GM23338 (cell line): ENCODE data around the gene CDH23. TPM values are rescaled to one million over a fixed set of nuclear protein-coding genes. Genes with fewer than 3 reads are reported as not detected.
A peak's percentile ranks its signal among the peaks of the same experiment; 100 is the strongest.

Source experiments
- ATAC-seq: fragments of 200-7000 bp; cut with Tn5 transposase; 3 replicates; pipeline ENCODE4 v1.9.1; 2020
- DNase-seq: peaks from one replicate; pipeline ENCODE4 v3.0.0-alpha.2; 2015; ENCODE audit warnings: low spot score
- H2AFZ ChIP-seq: fragments of 200-600 bp; sonication (generic); 2 replicates; pipeline ENCODE4 v1.8.0; 2016; ENCODE audit warnings: antibody characterized with exemption, mild to moderate bottlenecking, moderate library complexity
- H3F3A ChIP-seq: fragments of 200-600 bp; sonication (generic); replicated peaks from 2 replicates; pipeline ENCODE4 v1.8.0; 2017; ENCODE audit warnings: antibody characterized with exemption, mixed run types, low read depth
- H3K27ac ChIP-seq: fragments of 200-600 bp; sonication (generic); 2 replicates; pipeline ENCODE4 v1.6.1; 2016; ENCODE audit warnings: low read depth
- H3K27me3 ChIP-seq: fragments of 200-600 bp; sonication (generic); 2 replicates; pipeline ENCODE4 v1.8.0; 2016; ENCODE audit warnings: mild to moderate bottlenecking, mixed run types, moderate library complexity; ENCODE audit not compliant: insufficient read depth
- H3K36me3 ChIP-seq: fragments of 200-600 bp; sonication (generic); 2 replicates; pipeline ENCODE4 v1.8.0; 2016; ENCODE audit warnings: mild to moderate bottlenecking; ENCODE audit not compliant: insufficient read depth
- H3K4me1 ChIP-seq: fragments of 200-600 bp; sonication (generic); 2 replicates; pipeline ENCODE4 v1.8.0; 2016; ENCODE audit warnings: mild to moderate bottlenecking, moderate library complexity; ENCODE audit not compliant: insufficient read depth
- H3K4me2 ChIP-seq: fragments of 200-600 bp; sonication (generic); 2 replicates; pipeline ENCODE4 v1.7.1; 2017; ENCODE audit warnings: mixed run types
- H3K4me3 ChIP-seq: fragments of 200-600 bp; sonication (generic); 2 replicates; pipeline ENCODE4 v1.6.1; 2016; ENCODE audit warnings: mixed run types
- H3K79me2 ChIP-seq: fragments of 200-600 bp; sonication (generic); replicated peaks from 2 replicates; pipeline ENCODE4 v1.8.0; 2017; ENCODE audit warnings: mild to moderate bottlenecking; ENCODE audit not compliant: insufficient read depth
- H3K9me2 ChIP-seq: fragments of 200-600 bp; sonication (generic); 2 replicates; pipeline ENCODE4 v1.8.0; 2017; ENCODE audit not compliant: insufficient read depth
- H4K20me1 ChIP-seq: fragments of 200-600 bp; sonication (generic); replicated peaks from 2 replicates; pipeline ENCODE4 v1.8.0; 2017; ENCODE audit warnings: mild to moderate bottlenecking; ENCODE audit not compliant: insufficient read depth
- H3K27ac Mint-ChIP-seq: 2 replicates; pipeline ENCODE4 v1.8.0; 2020; ENCODE audit warnings: inconsistent platforms, mild to moderate bottlenecking, moderate library complexity, mixed read lengths
- H3K27me3 Mint-ChIP-seq: 3 replicates; pipeline ENCODE4 v1.8.0; 2022; ENCODE audit warnings: low read depth, mild to moderate bottlenecking, moderate library complexity, mixed read lengths, inconsistent platforms; ENCODE audit not compliant: insufficient read depth, poor library complexity
- H3K36me3 Mint-ChIP-seq: 3 replicates; pipeline ENCODE4 v1.8.0; 2021; ENCODE audit warnings: low read depth, mild to moderate bottlenecking, inconsistent platforms, moderate library complexity, mixed read lengths
- H3K4me1 Mint-ChIP-seq: 3 replicates; pipeline ENCODE4 v1.8.0; 2020; ENCODE audit warnings: mild to moderate bottlenecking, inconsistent platforms, mixed read lengths
- H3K4me3 Mint-ChIP-seq: 3 replicates; pipeline ENCODE4 v1.8.0; 2021; ENCODE audit warnings: moderate library complexity, mild to moderate bottlenecking, inconsistent platforms, mixed read lengths
- H3K9me3 Mint-ChIP-seq: 3 replicates; pipeline ENCODE4 v1.8.0; 2020; ENCODE audit warnings: moderate library complexity, mild to moderate bottlenecking, inconsistent platforms, mixed read lengths
- NANOG ChIP-seq: IDR thresholded peaks from 2 replicates; pipeline ENCODE4 v1.6.1; 2016; ENCODE audit warnings: antibody characterized with exemption, borderline replicate concordance
- POLR2AphosphoS5 ChIP-seq: IDR thresholded peaks from 2 replicates; pipeline ENCODE4 v1.6.1; 2016; ENCODE audit warnings: antibody characterized with exemption, low read depth
- ZNF114 ChIP-seq: fragments of 250-450 bp; sonication (Bioruptor Pico); IDR thresholded peaks from 2 replicates; pipeline ENCODE4 v1.5.0; 2020; ENCODE audit warnings: mild to moderate bottlenecking, moderate library complexity
- ZNF331 ChIP-seq: fragments of 250-450 bp; sonication (Bioruptor Pico); IDR thresholded peaks from 2 replicates; pipeline ENCODE4 v1.5.0; 2020; ENCODE audit warnings: low read depth, mild to moderate bottlenecking, moderate library complexity
- polyA plus RNA-seq: library from polyadenylated mRNA; unstranded; fragments of >200 nt; fragmentation: Nextera tagmentation; extraction: Ambion mirVana; gene quantifications from 2 replicates; pipeline ENCODE4 v1.2.1, GENCODE V29; 2016
- total RNA-seq: library from RNA; depleted of rRNA; stranded (reverse); fragments of >200 nt; shearing (Covaris generic); gene quantifications from 2 replicates; pipeline ENCODE4 v1.2.3, GENCODE V29; 2014
- TF ChIP-seq, protein P1 (sequence below), 2 experiments: fragments of 200-600 bp in 1 of 2; sonication (generic) in 1 of 2; conservative IDR thresholded peaks; 2 replicates each; pipeline versions ENCODE4 v1.5.1 to v1.6.1; 2016 to 2017; ENCODE audit warnings: antibody characterized with exemption in 2 of 2, low read depth in 2 of 2, mild to moderate bottlenecking in 2 of 2, moderate library complexity in 1 of 2
- TF ChIP-seq, protein P2 (sequence below): fragments of 250-450 bp; sonication (Bioruptor Pico); IDR thresholded peaks from 2 replicates; pipeline ENCODE4 v1.5.0; 2020; ENCODE audit warnings: mild to moderate bottlenecking, moderate library complexity
- TF ChIP-seq, protein P3 (sequence below): IDR thresholded peaks from one replicate; pipeline ENCODE4 v1.6.1; 2018; ENCODE audit warnings: antibody characterized with exemption; ENCODE audit not compliant: unreplicated experiment

CDH23 gene
- total and polyA plus RNA-seq, 2 experiments from 2014 or later, result 0.95 to 4.3 TPM

DNA sequence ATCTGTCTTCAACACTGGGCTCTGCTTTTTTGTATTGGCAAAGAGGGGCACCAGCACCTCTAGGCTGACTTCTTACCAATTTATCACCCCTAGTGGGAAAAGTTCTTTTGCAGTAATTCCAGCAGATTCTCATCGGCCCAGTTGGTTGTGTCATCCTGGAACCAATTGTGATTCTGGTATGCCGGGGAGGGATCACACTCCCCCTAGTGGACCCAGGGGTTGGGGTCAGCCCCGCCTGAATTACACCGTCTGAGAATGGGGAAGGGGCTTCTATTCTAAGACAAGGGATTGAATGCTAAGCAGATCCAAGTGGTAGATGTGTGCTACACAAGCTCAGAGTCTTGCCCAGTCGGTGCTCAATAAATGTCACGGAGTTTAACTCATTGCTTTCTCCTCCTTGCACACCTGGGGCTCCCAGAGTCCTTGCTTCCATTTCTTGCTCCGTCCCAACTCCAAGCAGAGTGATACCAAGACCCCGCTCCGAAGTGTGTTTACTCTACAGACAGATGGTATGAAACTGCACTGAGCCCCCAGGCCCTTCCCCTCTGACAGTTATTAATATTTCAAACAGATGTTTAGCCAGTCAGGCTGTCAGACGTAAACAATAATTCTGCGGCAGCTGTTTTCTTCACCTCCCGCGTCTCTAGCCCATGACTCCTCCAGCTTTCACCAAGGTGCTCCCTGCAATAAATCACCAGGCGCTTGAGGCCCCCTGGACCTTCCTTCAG is 251.0 kb downstream of the CDH23 start:
- Mint-ChIP-seq H3K4me1 (peaks cover 24% of the 10 kb centered on the region), H3K9me3 (no peaks in the 10 kb centered on the region; the same call in 2 of the 3 replicates), H3K27ac (no peak overlapping the region), H3K4me3 (no peak overlapping the region), H3K36me3 (no peaks in the 10 kb centered on the region), H3K27me3 (peaks cover 3% of the 10 kb centered on the region)
- H2AFZ ChIP-seq, result 0 out of 2 replicates have a peak overlapping the region, but pooled peaks have one; percentile 66
- TF ChIP-seq, protein P1, sequence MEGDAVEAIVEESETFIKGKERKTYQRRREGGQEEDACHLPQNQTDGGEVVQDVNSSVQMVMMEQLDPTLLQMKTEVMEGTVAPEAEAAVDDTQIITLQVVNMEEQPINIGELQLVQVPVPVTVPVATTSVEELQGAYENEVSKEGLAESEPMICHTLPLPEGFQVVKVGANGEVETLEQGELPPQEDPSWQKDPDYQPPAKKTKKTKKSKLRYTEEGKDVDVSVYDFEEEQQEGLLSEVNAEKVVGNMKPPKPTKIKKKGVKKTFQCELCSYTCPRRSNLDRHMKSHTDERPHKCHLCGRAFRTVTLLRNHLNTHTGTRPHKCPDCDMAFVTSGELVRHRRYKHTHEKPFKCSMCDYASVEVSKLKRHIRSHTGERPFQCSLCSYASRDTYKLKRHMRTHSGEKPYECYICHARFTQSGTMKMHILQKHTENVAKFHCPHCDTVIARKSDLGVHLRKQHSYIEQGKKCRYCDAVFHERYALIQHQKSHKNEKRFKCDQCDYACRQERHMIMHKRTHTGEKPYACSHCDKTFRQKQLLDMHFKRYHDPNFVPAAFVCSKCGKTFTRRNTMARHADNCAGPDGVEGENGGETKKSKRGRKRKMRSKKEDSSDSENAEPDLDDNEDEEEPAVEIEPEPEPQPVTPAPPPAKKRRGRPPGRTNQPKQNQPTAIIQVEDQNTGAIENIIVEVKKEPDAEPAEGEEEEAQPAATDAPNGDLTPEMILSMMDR (conservative IDR thresholded peaks at IDR 0.05; ENCODE audit: low read depth in 2 of 2), result peak; percentile 79 to 86
- TF ChIP-seq POLR2AphosphoS5, result no peak
- ATAC-seq (peak; percentile 88), DNase-seq (peak; percentile 80)
- H3F3A ChIP-seq, result no peaks in the 10 kb centered on the region
- H3K4me3 ChIP-seq, result no peak overlapping the region
- H3K36me3 ChIP-seq, result no peaks in the 10 kb centered on the region
- H3K4me1 ChIP-seq, result peaks cover 16% of the 10 kb centered on the region
- H3K27ac ChIP-seq, result no peak overlapping the region
- H3K27me3 ChIP-seq, result no peaks in the 10 kb centered on the region
- H3K4me2 ChIP-seq, result no peak overlapping the region
- no peaks in the 10 kb centered on the region for H4K20me1 ChIP-seq
- no peaks in the 10 kb centered on the region for H3K9me2 ChIP-seq
- H3K79me2 ChIP-seq, result no peaks in the 10 kb centered on the region

DNA sequence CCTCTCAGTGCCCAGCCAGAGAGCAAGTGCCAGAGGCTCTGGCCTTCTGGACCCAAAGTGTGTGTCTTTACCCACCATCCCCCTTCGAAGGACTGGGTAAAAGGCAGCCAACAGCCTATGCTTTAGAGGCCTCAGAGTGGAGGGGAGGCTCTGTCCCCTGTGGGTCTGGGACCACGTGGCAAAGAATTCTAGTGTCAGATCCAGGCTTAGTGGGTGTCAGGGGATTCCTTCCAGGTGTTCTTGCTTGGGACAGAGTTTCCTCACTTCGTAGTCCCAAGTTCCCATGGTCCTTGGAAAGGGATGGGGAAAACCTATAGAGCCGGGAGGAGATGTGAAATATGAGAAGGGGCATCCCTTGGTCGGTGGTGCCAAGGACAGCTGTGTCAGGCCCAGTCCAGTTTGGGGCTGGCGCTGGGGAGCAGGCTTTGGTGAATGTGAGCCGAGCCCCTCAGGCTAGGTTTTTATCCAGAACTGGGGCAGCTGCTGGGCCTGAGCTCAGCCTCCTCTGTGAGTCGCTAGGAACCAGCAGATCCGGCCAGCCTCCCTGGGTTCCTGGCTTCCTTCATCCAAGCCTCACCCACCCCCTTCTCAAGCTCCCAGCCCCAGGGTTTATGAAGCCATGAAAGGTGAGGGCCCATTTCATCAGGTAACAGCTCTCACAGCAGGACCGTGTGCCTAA is 251.7 kb downstream of the CDH23 start:
- Histone ChIP-seq H4K20me1 (no peaks in the 10 kb centered on the region), H3F3A (no peaks in the 10 kb centered on the region), H3K27ac (no peak overlapping the region), H3K9me2 (no peaks in the 10 kb centered on the region), H3K4me2 (no peak overlapping the region), H3K4me3 (no peak overlapping the region), H2AFZ (0 out of 2 replicates have a peak overlapping the region, but pooled peaks have one; percentile 66), H3K79me2 (no peaks in the 10 kb centered on the region), H3K4me1 (peaks cover 11% of the 10 kb centered on the region), H3K27me3 (no peaks in the 10 kb centered on the region), H3K36me3 (no peaks in the 10 kb centered on the region)
- H3K4me1 Mint-ChIP-seq, result peaks cover 21% of the 10 kb centered on the region
- H3K4me3 Mint-ChIP-seq, result no peak overlapping the region
- no peaks in the 10 kb centered on the region; the same call in 2 of the 3 replicates for H3K9me3 Mint-ChIP-seq
- no peak; the same call in 2 of the 3 replicates for ATAC-seq
- H3K27ac Mint-ChIP-seq, result no peak overlapping the region
- H3K27me3 Mint-ChIP-seq, result peaks cover 3% of the 10 kb centered on the region
- no peaks in the 10 kb centered on the region for H3K36me3 Mint-ChIP-seq
- DNase-seq, result no peak
- TF ChIP-seq, protein P2, sequence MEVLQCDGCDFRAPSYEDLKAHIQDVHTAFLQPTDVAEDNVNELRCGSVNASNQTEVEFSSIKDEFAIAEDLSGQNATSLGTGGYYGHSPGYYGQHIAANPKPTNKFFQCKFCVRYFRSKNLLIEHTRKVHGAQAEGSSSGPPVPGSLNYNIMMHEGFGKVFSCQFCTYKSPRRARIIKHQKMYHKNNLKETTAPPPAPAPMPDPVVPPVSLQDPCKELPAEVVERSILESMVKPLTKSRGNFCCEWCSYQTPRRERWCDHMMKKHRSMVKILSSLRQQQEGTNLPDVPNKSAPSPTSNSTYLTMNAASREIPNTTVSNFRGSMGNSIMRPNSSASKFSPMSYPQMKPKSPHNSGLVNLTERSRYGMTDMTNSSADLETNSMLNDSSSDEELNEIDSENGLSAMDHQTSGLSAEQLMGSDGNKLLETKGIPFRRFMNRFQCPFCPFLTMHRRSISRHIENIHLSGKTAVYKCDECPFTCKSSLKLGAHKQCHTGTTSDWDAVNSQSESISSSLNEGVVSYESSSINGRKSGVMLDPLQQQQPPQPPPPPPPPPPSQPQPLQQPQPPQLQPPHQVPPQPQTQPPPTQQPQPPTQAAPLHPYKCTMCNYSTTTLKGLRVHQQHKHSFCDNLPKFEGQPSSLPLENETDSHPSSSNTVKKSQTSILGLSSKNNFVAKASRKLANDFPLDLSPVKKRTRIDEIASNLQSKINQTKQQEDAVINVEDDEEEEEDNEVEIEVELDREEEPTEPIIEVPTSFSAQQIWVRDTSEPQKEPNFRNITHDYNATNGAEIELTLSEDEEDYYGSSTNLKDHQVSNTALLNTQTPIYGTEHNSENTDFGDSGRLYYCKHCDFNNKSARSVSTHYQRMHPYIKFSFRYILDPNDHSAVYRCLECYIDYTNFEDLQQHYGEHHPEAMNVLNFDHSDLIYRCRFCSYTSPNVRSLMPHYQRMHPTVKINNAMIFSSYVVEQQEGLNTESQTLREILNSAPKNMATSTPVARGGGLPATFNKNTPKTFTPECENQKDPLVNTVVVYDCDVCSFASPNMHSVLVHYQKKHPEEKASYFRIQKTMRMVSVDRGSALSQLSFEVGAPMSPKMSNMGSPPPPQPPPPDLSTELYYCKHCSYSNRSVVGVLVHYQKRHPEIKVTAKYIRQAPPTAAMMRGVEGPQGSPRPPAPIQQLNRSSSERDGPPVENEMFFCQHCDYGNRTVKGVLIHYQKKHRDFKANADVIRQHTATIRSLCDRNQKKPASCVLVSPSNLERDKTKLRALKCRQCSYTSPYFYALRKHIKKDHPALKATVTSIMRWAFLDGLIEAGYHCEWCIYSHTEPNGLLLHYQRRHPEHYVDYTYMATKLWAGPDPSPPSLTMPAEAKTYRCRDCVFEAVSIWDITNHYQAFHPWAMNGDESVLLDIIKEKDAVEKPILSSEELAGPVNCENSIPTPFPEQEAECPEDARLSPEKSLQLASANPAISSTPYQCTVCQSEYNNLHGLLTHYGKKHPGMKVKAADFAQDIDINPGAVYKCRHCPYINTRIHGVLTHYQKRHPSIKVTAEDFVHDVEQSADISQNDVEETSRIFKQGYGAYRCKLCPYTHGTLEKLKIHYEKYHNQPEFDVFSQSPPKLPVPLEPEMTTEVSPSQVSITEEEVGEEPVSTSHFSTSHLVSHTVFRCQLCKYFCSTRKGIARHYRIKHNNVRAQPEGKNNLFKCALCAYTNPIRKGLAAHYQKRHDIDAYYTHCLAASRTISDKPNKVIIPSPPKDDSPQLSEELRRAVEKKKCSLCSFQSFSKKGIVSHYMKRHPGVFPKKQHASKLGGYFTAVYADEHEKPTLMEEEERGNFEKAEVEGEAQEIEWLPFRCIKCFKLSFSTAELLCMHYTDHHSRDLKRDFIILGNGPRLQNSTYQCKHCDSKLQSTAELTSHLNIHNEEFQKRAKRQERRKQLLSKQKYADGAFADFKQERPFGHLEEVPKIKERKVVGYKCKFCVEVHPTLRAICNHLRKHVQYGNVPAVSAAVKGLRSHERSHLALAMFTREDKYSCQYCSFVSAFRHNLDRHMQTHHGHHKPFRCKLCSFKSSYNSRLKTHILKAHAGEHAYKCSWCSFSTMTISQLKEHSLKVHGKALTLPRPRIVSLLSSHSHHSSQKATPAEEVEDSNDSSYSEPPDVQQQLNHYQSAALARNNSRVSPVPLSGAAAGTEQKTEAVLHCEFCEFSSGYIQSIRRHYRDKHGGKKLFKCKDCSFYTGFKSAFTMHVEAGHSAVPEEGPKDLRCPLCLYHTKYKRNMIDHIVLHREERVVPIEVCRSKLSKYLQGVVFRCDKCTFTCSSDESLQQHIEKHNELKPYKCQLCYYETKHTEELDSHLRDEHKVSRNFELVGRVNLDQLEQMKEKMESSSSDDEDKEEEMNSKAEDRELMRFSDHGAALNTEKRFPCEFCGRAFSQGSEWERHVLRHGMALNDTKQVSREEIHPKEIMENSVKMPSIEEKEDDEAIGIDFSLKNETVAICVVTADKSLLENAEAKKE, result no peak
- no peak for TF ChIP-seq ZNF331 (CRISPR knock-in tag)
- no peak for TF ChIP-seq ZNF114 (CRISPR knock-in tag)
- TF ChIP-seq, protein P3, sequence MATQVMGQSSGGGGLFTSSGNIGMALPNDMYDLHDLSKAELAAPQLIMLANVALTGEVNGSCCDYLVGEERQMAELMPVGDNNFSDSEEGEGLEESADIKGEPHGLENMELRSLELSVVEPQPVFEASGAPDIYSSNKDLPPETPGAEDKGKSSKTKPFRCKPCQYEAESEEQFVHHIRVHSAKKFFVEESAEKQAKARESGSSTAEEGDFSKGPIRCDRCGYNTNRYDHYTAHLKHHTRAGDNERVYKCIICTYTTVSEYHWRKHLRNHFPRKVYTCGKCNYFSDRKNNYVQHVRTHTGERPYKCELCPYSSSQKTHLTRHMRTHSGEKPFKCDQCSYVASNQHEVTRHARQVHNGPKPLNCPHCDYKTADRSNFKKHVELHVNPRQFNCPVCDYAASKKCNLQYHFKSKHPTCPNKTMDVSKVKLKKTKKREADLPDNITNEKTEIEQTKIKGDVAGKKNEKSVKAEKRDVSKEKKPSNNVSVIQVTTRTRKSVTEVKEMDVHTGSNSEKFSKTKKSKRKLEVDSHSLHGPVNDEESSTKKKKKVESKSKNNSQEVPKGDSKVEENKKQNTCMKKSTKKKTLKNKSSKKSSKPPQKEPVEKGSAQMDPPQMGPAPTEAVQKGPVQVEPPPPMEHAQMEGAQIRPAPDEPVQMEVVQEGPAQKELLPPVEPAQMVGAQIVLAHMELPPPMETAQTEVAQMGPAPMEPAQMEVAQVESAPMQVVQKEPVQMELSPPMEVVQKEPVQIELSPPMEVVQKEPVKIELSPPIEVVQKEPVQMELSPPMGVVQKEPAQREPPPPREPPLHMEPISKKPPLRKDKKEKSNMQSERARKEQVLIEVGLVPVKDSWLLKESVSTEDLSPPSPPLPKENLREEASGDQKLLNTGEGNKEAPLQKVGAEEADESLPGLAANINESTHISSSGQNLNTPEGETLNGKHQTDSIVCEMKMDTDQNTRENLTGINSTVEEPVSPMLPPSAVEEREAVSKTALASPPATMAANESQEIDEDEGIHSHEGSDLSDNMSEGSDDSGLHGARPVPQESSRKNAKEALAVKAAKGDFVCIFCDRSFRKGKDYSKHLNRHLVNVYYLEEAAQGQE, result no peak
- TF ChIP-seq NANOG, result no peak
